ENCODE results near the gene IPO5.

The IPO5 gene

GRCh38 chr13:98052412-98052811 lies 98.9 kb downstream of the IPO5 start:
- no peak overlapping the region for H3K4me3 ChIP-seq (ENCODE audit: low read depth, low read length)
- no peak for DNase-seq (ENCODE audit: low read depth)
- TF ChIP-seq CTCF (conservative IDR thresholded peaks at IDR 0.05; ENCODE audit: low read depth, low read length) = no peak

DNA sequence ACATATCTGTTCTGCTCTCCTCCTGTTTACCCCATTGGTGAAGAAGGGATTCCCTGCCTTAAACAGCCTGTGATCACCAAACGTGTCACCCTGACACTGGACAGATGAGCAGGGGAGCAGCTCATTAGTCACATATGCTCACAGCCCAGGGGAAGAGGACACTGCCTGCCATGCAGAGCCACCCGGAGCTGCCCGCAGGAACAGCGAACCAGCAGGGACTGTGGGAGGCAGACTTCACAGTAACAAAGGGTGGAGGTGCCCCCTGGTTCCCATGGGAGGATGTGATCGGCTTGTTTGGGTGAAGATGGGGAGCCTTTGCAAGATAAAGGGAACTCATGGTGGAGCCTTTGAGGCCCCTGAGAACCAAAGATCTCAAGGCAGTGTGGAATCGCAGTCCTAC lies 100.8 kb downstream of the IPO5 start:
- TF ChIP-seq CTCF (conservative IDR thresholded peaks at IDR 0.05; ENCODE audit: low read depth, low read length) = no peak
- DNase-seq (ENCODE audit: low read depth) = no peak
- no peak overlapping the region for H3K4me3 ChIP-seq (ENCODE audit: low read depth, low read length)

DNA sequence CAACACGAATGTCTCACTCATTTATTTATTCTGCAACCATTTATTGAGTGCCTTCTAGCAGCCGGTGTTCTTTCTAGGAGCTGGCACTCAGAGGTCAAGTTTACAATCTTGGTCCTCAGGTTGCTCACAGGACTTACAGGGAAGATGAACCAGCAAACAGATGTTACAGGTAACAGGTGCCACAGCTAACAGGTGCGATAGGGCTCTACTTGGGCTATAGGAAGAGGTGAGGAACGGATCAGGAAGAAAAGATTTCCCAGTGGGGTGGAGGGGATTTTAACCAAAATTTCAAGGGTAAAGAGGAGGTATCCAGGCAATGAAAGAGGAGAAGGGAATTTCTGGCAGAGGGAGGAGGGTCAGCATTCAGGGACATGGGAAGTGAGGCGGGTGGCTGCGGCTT lies 102.1 kb downstream of the IPO5 start:
- H3K4me3 ChIP-seq (ENCODE audit: low read depth, low read length) = no peak overlapping the region
- no peak for DNase-seq (ENCODE audit: low read depth)
- no peak for TF ChIP-seq CTCF (conservative IDR thresholded peaks at IDR 0.05; ENCODE audit: low read depth, low read length)

DNA sequence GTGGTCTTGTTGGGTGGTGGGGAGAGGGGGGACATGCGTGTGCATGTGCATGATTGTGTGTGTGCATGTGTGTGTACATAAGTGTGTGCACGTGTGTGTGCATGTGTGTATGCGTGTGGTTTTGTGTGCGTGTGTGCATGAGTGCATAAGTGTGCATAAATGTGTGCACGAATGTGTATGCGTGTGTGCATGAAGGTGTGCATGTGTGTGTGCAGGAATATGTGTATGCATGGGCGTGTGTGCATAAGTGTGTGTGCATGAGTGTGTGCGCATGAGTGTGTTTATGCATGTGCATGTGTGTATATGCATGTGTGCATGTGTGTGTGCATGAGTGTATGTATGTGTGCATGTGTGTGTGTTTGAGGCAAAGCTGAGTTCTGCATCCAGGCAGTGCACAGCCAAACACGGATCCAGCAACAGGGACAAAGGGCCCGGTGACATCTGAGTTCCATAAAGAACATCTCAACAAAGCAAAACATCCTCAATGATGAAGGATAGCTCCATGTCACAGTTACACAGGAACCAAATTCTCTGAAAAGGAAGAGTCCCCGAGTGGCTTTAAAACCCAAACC lies 103.5 kb downstream of the IPO5 start:
- no peak for TF ChIP-seq CTCF (conservative IDR thresholded peaks at IDR 0.05; ENCODE audit: low read depth, low read length)
- H3K4me3 ChIP-seq (ENCODE audit: low read depth, low read length) = no peak overlapping the region
- DNase-seq (ENCODE audit: low read depth) = no peak

DNA sequence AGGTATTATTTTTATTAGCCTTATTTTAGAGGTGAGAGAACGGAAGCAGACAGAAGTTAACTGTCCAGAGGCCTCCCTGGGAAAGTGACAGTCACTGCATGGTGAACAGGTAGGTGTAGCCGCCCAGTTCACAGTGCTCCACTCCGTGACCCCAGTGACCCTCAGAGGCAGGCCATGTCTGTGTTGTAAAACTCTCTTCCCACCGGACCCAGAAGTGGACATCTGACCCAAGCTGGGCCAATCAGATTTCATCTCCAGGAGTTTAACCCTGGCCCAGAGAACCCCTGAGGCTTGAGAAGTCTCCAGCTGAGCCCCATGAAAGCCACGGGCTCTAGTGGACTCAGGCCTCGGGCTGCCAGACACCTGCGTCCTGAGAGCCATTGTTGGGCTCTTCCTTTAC lies 105.8 kb downstream of the IPO5 start:
- TF ChIP-seq CTCF (conservative IDR thresholded peaks at IDR 0.05; ENCODE audit: low read depth, low read length) = no peak
- DNase-seq (ENCODE audit: low read depth) = no peak
- no peak overlapping the region for H3K4me3 ChIP-seq (ENCODE audit: low read depth, low read length)

DNA sequence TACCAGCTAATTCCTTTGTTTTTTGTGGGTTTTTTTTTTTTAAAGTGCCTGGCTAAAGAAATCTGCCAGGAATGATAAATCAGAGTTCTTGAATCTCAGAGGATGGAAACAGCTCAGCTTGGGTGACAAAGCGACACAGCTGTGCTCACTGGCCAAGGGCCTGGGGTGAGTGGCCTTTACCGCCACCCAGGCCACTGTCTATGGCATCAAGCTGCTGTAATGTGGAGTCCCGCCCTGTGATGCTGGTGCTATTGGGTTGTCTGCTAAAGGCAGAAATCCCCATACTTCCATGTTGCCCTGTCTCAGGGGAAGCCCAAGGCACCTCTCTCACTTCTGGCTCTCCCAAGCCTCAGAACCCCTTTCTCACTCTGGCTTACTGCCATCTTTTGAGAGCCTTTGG lies 106.8 kb downstream of the IPO5 start:
- no peak for TF ChIP-seq CTCF (conservative IDR thresholded peaks at IDR 0.05; ENCODE audit: low read depth, low read length)
- no peak for DNase-seq (ENCODE audit: low read depth)
- no peak overlapping the region for H3K4me3 ChIP-seq (ENCODE audit: low read depth, low read length)

DNA sequence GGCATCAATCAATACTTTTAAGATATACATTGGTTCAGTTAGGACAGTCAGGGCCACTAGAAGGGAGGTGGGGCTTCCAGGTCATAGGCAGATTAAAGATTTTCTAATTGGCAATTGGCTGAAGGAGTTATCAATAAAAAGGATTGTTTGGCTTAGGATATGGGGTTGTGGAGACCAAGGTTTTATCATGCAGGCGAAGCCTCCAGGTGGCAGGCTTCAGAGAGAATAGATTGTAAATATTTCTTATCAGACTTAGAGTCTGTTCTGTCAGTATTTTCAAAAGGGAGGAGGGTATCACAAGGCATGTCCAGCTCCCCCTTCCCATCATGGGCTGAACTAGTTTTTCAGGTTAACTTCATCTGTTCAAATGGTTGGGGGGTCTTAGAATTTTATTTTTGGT lies 112.0 kb downstream of the IPO5 start:
- H3K4me3 ChIP-seq (ENCODE audit: low read depth, low read length) = no peak overlapping the region
- TF ChIP-seq CTCF (conservative IDR thresholded peaks at IDR 0.05; ENCODE audit: low read depth, low read length) = no peak
- no peak for DNase-seq (ENCODE audit: low read depth)
